GM10248 (cell line): ENCODE data around the gene SPATA3.

ENCODE experiments used
- CTCF ChIA-PET: fragments of 300-600 bp; sonication (Branson Sonifier 250); formaldehyde crosslinking; extraction: SDS; loops from one replicate; lab custom pipeline; 2021; ENCODE audit warnings: antibody characterized with exemption; lab: Yijun Ruan, JAX
- POLR2A ChIA-PET: fragments of 350-650 bp; sonication (Branson Sonifier 250); formaldehyde crosslinking; extraction: SDS; loops from one replicate; lab custom pipeline; 2020; ENCODE audit warnings: antibody characterized with exemption; lab: Yijun Ruan, JAX
- DNase-seq: peaks from one replicate; pipeline ENCODE4 v3.0.0; 2012; ENCODE audit errors: extremely low spot score
- TF ChIP-seq, protein P1 (sequence below): IDR thresholded peaks from 2 replicates; pipeline ENCODE4 v1.5.1; 2012; ENCODE audit warnings: mild to moderate bottlenecking, low read depth; ENCODE audit errors: extremely low read depth, missing control alignments, control extremely low read depth

SPATA3 gene

DNA sequence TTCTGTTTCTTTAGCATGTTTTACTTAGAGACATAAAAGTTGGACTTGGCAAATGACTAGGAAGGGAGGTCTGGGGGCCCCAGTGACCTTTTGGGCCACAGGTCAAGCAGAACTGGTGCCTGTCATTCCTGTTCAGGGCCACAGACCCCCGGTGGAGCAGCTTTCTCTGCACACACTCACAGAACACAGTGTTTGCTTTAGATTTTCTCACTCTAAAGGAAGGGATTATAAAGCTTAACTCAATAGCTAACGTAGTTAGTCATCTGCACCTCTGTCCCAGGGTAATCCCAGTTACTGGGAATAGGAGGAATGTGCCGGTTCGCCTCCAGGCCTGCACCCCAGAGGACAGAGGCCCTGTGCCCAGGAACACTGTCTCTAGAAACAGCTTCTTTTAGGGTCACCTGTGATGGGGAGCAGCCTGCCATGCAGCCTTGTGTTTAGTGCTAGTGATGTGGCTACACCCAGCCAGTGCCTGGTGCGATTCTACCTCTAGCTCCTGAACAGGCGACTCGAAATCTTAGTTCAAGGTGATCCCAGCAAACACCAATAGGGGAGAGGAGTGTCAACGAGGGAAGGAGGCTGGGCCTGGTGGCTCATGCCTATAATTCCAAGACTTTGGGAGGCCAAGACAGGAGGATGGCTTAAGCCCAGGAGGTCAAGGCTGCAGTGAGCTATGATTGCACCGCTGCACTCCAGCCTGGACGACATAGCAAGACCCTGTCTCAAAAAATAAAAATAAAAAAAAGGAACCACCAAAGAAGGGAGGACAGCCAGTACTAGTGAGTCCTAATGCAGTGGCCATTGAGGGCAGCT lies 11.6 kb downstream of the SPATA3 start:
- TF ChIP-seq, protein P1, sequence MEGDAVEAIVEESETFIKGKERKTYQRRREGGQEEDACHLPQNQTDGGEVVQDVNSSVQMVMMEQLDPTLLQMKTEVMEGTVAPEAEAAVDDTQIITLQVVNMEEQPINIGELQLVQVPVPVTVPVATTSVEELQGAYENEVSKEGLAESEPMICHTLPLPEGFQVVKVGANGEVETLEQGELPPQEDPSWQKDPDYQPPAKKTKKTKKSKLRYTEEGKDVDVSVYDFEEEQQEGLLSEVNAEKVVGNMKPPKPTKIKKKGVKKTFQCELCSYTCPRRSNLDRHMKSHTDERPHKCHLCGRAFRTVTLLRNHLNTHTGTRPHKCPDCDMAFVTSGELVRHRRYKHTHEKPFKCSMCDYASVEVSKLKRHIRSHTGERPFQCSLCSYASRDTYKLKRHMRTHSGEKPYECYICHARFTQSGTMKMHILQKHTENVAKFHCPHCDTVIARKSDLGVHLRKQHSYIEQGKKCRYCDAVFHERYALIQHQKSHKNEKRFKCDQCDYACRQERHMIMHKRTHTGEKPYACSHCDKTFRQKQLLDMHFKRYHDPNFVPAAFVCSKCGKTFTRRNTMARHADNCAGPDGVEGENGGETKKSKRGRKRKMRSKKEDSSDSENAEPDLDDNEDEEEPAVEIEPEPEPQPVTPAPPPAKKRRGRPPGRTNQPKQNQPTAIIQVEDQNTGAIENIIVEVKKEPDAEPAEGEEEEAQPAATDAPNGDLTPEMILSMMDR, result no peak
- ChIA-PET CTCF (interaction anchor here (1.0 to 2.7 kb wide), 10 partner anchors 9 to 239 kb away, joined by 3 to 11 read pairs (median 4); no protein-coding TSS in a partner anchor), POLR2A (no interaction called here)
- DNase-seq, result no peak

DNA sequence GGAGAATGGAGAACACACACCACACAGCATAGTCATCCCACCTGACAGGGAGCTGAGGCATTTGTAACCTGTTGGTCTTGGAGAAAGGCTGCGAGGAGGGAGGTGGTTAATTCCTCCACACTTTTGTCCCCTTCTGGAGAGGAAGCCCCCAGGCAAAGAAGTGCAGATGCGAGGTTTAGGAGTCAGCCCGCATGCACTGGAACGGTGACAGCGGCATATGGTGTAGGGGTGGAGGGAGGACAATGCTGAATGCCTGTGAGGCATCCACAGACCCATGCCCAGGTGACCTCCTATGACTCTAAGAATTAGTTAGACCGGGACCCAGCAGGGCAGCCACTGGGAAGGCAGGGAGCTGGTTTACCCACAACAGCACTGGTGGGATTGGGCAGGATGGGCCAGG lies 12.2 kb downstream of the SPATA3 start:
- ChIA-PET POLR2A (no interaction called here), CTCF (interaction anchor here (1.0 to 2.7 kb wide), 6 partner anchors 9 to 115 kb away, joined by 3 to 11 read pairs (median 4); no protein-coding TSS in a partner anchor)
- TF ChIP-seq, protein P1, result no peak
- DNase-seq, result no peak

DNA sequence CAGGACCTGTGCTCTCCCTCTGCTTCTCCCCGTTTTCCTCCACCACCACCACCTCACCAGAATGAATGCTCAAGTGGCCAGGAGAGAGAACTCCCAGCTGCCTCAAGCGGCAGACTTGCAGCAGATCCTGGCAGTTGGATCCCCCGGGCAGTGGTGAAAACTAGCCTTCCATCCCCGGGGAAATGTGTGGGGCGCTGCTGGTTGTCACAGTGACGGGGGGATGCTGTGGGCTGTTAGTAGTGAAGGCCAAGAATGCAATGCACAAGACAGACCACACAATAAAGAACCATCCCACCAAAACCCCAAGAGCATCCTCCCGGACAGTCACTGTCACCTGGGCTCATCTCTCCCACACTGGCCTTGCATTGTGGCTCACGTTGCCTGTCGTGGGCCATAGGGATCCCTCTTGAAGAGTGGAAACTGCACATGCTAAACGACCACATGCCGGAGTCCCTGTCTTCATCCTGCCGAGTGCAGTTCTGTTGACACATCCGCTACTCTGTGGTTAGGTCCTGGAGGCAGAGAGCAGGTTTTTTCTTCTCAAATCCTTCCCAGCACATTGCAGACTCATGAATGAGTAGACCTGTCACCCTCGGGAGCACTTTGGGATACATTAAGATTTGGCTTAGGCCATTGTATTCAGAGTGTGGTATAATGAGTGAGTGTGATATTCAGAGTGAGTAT lies 13.5 kb downstream of the SPATA3 start:
- no peak for DNase-seq
- TF ChIP-seq, protein P1, result no peak
- ChIA-PET POLR2A (no interaction called here), CTCF (interaction anchor here (1.2 to 2.7 kb wide), 2 partner anchors 22 to 112 kb away, joined by 3 to 11 read pairs; no protein-coding TSS in a partner anchor)

DNA sequence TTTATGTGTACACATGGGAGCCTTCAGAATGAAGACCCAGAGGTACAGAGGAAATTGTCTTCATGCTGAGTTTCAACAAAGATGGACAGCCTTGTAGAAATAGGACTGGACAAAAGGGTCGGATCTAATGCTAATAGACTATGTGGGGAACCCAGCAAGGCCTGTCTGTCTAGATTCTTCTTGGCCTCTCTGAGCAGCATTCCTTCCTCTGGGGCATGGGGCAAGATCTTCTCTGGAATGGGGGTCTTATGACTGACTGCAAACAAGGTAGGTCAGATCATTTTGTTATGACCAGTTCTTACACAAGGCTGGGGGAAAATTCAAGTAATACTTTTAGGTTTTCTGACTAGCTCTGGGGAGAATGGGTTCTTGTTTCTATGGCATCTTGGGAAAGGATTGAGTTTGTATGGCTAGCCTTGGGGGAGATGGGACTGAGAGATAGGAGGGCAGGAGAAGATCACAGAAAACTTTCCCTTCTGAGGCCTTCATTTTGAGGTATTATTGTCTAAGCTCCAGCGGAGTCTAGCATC lies 14.3 kb downstream of the SPATA3 start:
- ChIA-PET POLR2A (interaction anchor here (0.6 kb wide), 1 partner anchor 51 kb away, joined by 3 read pairs; no protein-coding TSS in a partner anchor), CTCF (no interaction called here)
- TF ChIP-seq, protein P1, result no peak
- DNase-seq, result no peak

DNA sequence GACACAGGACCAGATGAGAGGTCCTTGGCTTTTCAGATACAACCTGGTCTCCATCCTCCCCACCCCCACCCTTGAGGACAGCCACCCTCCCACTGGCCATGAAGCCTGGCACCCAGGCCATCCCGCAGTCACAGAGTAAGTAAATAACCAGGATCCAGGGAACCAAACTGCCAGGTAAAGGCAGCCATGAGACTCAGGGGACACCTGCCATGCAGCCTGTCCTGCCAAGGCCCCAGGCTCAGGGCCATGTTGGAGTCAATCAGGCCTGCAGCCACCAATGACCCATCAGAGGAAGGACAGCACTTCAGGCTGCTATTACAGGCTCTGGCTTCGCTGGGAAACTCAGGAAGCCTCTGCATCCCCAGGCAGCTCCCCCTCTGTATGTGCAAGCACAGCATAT lies 15.6 kb downstream of the SPATA3 start:
- DNase-seq, result no peak
- POLR2A ChIA-PET, result no interaction called here
- TF ChIP-seq, protein P1, result no peak
- CTCF ChIA-PET, result interaction anchor here (0.6 kb wide), 1 partner anchor 9 kb away, joined by 3 read pairs; no protein-coding TSS in a partner anchor

DNA sequence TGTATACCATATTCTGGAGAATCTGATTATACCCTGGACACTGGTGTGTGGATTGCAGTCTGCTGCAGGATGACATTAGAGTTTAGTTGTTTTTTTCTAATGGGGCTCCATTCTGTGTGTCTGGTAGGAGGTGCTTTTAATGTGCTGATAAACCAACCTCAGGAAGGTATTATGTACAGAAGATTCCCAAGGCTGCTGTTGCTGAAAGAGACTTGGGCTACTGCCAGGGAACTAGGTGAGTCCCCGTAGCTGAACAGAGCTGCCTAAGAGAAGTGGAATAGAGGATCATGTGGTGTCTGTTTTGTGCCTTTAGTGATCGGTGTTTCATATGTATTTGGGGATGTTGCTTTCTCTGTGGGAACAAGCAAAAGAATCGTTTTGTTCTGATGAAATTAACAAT lies 16.5 kb downstream of the SPATA3 start:
- DNase-seq, result no peak
- TF ChIP-seq, protein P1, result no peak
- POLR2A ChIA-PET, result no interaction called here
- CTCF ChIA-PET, result interaction anchor here (0.6 kb wide), 1 partner anchor 10 kb away, joined by 3 read pairs; no protein-coding TSS in a partner anchor
